Mucosa of descending colon (tissue), 3 donors: ENCODE data around the gene PAPPA2. TPM values are rescaled to one million over a fixed set of nuclear protein-coding genes. Genes with fewer than 3 reads are reported as not detected.

Experiments used
- ATAC-seq: fragments of 200-7000 bp; cut with Tn5 transposase; one replicate; pipeline ENCODE4 v1.9.1; 2020; ENCODE audit warnings: mild to moderate bottlenecking, moderate library complexity
- DNase-seq, 3 donors: peaks; one replicate each; pipeline ENCODE4 v3.0.0-alpha.2; 2020
- H3K36me3 ChIP-seq: fragments of 200-600 bp; one replicate; pipeline ENCODE4 v1.8.0; 2021; ENCODE audit warnings: low read depth, mild to moderate bottlenecking
- H3K4me1 ChIP-seq: fragments of 200-600 bp; one replicate; pipeline ENCODE4 v1.8.0; 2021; ENCODE audit warnings: low read depth, mild to moderate bottlenecking
- H3K4me3 ChIP-seq: fragments of 200-600 bp; one replicate; pipeline ENCODE4 v1.8.0; 2021; ENCODE audit warnings: mild to moderate bottlenecking
- H3K9me3 ChIP-seq: fragments of 200-600 bp; one replicate; pipeline ENCODE4 v1.8.0; 2021; ENCODE audit warnings: mild to moderate bottlenecking
- intact Hi-C, 2 donors: fragments of 100-400 bp; cut with DNase I in 1 of 2; cut with micrococcal nuclease in 1 of 2; formaldehyde crosslinking; loops; one replicate each; pipeline versions ENCODE4 v1.11.0 to v1.11.1; 2022; cut with DNase I, micrococcal nuclease
- total RNA-seq, 3 donors: library from RNA; stranded (reverse); fragmentation: NEBNext Ultra II Directional in 2 of 3; extraction: Animal tissue kit (Norgen Biotek cat#: 25700) in 2 of 3; gene quantifications; one replicate each; pipeline versions ENCODE4 v1.2.1 to v1.2.4, GENCODE V29; 2021 to 2023
- TF ChIP-seq, protein P1 (sequence below): fragments of 200-600 bp; IDR thresholded peaks from one replicate; pipeline ENCODE4 v1.8.0; 2022; ENCODE audit warnings: antibody characterized with exemption, mild to moderate bottlenecking
- donor health status: DM: no; HTN: no; CAD: no; lungs with moderate emphysema.
- donor health status: DM: no; HTN: no; CAD: no.
- donor health status: DM: no; HTN: yes; CAD: no.

PAPPA2 gene
- total RNA-seq, 3 donors from 2014 or later = 1.0 to 5.1 (median 1.1) TPM

DNA sequence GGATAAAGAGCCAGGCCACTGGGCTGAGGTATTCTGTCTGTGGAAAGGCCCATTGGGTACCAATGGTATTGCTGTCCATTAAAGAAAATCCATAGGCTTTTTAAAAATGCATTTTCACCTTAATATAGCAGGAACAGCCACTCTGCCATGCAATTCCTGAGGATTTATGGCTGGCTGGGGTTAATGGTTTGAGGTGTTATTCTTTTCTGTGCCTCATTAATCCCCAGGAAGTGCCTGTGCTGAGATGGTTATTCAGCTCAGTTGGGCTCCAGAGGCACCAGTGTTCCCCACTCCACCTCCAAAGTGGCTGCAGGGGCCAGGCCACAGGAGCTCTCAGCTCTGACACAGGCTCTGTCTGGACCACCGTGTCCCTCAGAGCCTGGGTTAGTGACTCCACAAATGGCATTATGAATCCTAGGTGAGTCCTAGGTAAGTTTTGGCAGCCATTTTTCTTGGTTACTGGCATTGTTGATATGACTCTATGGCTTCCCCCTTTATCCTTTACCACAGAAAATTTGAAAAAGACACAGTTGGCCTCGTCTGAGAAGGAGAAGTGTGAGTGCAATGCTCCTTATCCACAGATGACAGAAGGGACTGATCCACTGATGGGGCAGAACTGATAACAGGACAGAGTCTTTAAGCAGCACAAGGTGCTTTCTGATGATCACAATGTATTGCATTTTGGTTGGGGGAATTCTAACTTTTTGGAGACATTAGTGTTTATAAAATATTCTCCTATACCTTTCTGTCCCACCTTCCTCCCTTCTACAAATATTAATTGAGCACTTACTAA, 2.2 kb upstream of the PAPPA2 start:
- H3K4me3 ChIP-seq = no peak overlapping the region
- TF ChIP-seq, protein P1, sequence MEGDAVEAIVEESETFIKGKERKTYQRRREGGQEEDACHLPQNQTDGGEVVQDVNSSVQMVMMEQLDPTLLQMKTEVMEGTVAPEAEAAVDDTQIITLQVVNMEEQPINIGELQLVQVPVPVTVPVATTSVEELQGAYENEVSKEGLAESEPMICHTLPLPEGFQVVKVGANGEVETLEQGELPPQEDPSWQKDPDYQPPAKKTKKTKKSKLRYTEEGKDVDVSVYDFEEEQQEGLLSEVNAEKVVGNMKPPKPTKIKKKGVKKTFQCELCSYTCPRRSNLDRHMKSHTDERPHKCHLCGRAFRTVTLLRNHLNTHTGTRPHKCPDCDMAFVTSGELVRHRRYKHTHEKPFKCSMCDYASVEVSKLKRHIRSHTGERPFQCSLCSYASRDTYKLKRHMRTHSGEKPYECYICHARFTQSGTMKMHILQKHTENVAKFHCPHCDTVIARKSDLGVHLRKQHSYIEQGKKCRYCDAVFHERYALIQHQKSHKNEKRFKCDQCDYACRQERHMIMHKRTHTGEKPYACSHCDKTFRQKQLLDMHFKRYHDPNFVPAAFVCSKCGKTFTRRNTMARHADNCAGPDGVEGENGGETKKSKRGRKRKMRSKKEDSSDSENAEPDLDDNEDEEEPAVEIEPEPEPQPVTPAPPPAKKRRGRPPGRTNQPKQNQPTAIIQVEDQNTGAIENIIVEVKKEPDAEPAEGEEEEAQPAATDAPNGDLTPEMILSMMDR = no peak
- ATAC-seq = no peak
- no peaks in the 10 kb centered on the region for H3K4me1 ChIP-seq
- H3K9me3 ChIP-seq = no peaks in the 10 kb centered on the region
- DNase-seq = no peak
- intact Hi-C loops = no loop called here
- no peaks in the 10 kb centered on the region for H3K36me3 ChIP-seq

DNA sequence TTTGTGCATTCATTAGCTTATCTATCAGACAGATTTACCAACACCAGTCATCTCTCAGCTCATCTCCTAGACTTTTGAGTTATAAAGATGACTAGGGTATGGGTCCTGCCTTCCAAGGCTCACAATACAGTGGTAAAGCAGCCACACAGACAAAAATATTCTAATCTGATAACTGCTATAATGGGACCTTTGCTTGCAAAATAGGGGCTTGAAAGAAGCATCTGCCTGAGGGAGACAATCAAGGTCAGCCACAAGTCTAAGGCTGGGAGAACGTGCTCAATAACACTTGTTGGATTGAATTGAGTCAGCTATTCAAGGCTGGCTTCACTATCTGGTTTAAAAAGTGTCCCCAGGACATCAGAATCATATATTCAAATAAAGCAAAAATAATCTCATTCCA, 1.4 kb upstream of the PAPPA2 start:
- DNase-seq = no peak
- no peaks in the 10 kb centered on the region for H3K4me1 ChIP-seq
- TF ChIP-seq, protein P1 = no peak
- no peak for ATAC-seq
- no peaks in the 10 kb centered on the region for H3K9me3 ChIP-seq
- no peaks in the 10 kb centered on the region for H3K36me3 ChIP-seq
- intact Hi-C loops = no loop called here
- no peak overlapping the region for H3K4me3 ChIP-seq

DNA sequence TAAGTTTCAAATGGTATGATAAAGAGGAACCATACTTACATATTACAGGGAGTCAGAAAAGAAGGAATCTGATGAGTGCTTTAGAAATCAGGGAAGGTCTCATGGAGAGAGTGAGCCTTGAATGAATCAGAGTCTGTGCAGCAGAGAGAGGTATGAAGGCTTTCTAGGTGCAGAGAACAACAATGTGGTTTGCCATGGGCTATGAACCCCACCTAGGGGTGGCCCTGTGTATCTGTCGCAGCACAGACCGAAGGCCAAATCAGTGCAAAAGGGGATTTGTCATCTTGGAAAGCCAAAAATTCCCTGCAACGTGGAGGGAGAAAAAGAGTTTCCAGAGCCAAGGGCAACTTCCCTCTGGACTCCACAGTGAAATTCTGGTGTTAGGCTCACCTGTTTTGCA, 3.5 kb downstream of the PAPPA2 start:
- intact Hi-C loops = no loop called here
- H3K4me3 ChIP-seq = no peak overlapping the region
- no peaks in the 10 kb centered on the region for H3K36me3 ChIP-seq
- no peaks in the 10 kb centered on the region for H3K9me3 ChIP-seq
- no peaks in the 10 kb centered on the region for H3K4me1 ChIP-seq
- DNase-seq (no peak), ATAC-seq (no peak)
- TF ChIP-seq, protein P1 = no peak

DNA sequence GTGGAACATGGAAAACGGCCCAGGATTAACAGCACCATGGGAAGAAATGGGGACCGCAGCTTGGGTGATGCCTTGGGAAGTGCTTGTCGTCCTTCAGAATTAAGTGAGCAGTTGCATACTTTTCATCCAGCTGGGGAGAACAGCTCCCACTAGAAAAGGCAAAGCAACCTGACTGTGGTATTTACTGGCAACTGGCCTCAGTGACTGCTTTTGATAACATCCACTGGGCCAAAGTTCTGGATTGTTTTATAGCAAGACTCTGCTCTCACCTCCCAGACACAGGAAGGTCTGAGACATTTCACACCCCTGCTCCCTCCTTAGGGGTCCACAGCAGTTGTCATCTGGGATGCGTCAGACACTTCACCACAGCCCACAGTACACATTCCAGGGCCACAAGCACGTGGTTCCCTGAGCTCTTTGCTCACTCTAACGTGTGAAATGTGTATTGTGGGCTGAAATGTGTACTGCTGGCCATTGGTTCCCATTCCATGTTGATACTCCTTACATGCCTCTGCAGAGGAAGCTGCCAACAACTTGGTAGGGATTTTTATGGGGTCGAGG, 6.6 kb downstream of the PAPPA2 start:
- TF ChIP-seq, protein P1 = no peak
- no peak for DNase-seq
- Histone ChIP-seq H3K36me3 (no peaks in the 10 kb centered on the region), H3K9me3 (no peaks in the 10 kb centered on the region), H3K4me1 (no peaks in the 10 kb centered on the region), H3K4me3 (no peak overlapping the region)
- intact Hi-C loops = no loop called here
- no peak for ATAC-seq

DNA sequence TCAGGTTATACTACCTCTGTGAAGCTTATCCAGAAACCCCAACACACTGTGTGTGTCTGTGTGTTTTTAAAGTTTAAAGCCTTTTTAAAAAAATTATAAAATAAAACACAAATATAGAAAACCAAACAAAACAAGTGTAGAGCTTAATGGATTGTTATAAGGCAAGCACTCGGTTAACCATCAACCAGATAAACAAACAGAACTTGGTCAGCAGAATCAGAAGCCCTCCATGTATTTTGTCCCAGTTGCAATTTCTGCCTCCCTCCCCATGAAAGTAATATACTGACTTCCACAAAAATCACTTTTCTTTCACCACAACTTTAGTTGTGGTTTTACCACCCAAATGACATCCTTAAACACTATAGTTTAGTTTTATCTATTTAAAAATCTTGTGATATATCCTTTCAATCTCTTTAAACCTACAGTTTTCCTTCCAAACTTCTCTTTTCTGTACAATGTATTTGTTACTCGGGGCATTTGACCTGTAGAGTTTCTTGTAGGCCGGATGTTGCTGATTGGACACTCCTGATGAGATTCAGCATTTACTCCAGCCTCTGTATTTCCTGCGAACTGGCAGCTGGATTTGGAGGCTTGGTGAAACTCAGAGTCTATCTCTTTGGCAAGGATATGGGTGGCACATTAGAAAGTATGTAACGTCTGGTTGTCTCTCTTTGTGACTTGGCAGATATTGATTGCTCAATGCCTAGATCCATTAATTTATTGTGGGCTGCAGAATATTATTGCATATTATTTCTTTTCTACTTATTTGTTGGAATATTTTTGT, 8.6 kb downstream of the PAPPA2 start:
- Histone ChIP-seq H3K36me3 (no peaks in the 10 kb centered on the region), H3K4me3 (no peak overlapping the region), H3K9me3 (no peaks in the 10 kb centered on the region), H3K4me1 (no peaks in the 10 kb centered on the region)
- ATAC-seq (no peak), DNase-seq (no peak)
- TF ChIP-seq, protein P1 = no peak
- intact Hi-C loops = no loop called here
